Osteoblast (primary cell): Measurements from ENCODE around the gene NUMA1. TPM values are rescaled to one million over a fixed set of nuclear protein-coding genes. Genes with fewer than 3 reads are reported as not detected.

Source experiments
- DNase-seq: peaks from one replicate; pipeline ENCODE4 v3.0.0; 2011; ENCODE audit warnings: low spot score, mixed read lengths; ENCODE audit not compliant: insufficient read length; ENCODE audit errors: missing footprints
- H2AFZ ChIP-seq: 2 replicates; pipeline ENCODE4 v1.6.0; 2011; ENCODE audit warnings: mild to moderate bottlenecking, low read length
- H3K27ac ChIP-seq: 2 replicates; pipeline ENCODE4 v1.5.1; 2011; ENCODE audit warnings: mild to moderate bottlenecking, low read depth, low read length, moderate library complexity
- H3K27me3 ChIP-seq: 2 replicates; pipeline ENCODE4 v1.6.0; 2012; ENCODE audit warnings: mild to moderate bottlenecking, control low read depth, inconsistent platforms, low read length, moderate library complexity; ENCODE audit not compliant: insufficient read depth
- H3K36me3 ChIP-seq: 2 replicates; pipeline ENCODE4 v1.5.1; 2011; ENCODE audit warnings: mild to moderate bottlenecking, low read length, control low read depth, moderate library complexity; ENCODE audit not compliant: insufficient read depth
- H3K4me1 ChIP-seq: 2 replicates; pipeline ENCODE4 v1.5.1; 2011; ENCODE audit warnings: mild to moderate bottlenecking, low read length, control low read depth, moderate library complexity; ENCODE audit not compliant: insufficient read depth
- H3K4me2 ChIP-seq: 2 replicates; pipeline ENCODE4 v1.6.0; 2011; ENCODE audit warnings: mild to moderate bottlenecking, low read length; ENCODE audit not compliant: insufficient read depth
- H3K4me3 ChIP-seq: fragments of 200-600 bp; sonication (generic); 3 replicates; pipeline ENCODE4 v1.5.1; 2012; ENCODE audit warnings: mild to moderate bottlenecking, low read length, inconsistent platforms; ENCODE audit not compliant: insufficient read depth
- H3K79me2 ChIP-seq: 2 replicates; pipeline ENCODE4 v1.6.0; 2012; ENCODE audit warnings: mild to moderate bottlenecking, low read length, control low read depth, inconsistent platforms; ENCODE audit not compliant: insufficient read depth
- H3K9me3 ChIP-seq: 2 replicates; pipeline ENCODE4 v1.5.1; 2011; ENCODE audit warnings: low read depth, low read length, control low read depth
- H4K20me1 ChIP-seq: 2 replicates; pipeline ENCODE4 v1.6.0; 2012; ENCODE audit warnings: mild to moderate bottlenecking, low read length, control low read depth; ENCODE audit not compliant: insufficient read depth
- total RNA-seq: library from RNA; depleted of rRNA; stranded (reverse); fragments of >200 nt; gene quantifications from 2 replicates; pipeline ENCODE4 v1.2.3, GENCODE V29; 2012
- TF ChIP-seq, protein P1 (sequence below): IDR thresholded peaks from 2 replicates; pipeline ENCODE4 v1.5.1; 2011; ENCODE audit warnings: mild to moderate bottlenecking, low read depth, low read length, moderate library complexity; ENCODE audit errors: extremely low read depth

NUMA1 gene
- total RNA-seq, 1 donor: 176 TPM

DNA sequence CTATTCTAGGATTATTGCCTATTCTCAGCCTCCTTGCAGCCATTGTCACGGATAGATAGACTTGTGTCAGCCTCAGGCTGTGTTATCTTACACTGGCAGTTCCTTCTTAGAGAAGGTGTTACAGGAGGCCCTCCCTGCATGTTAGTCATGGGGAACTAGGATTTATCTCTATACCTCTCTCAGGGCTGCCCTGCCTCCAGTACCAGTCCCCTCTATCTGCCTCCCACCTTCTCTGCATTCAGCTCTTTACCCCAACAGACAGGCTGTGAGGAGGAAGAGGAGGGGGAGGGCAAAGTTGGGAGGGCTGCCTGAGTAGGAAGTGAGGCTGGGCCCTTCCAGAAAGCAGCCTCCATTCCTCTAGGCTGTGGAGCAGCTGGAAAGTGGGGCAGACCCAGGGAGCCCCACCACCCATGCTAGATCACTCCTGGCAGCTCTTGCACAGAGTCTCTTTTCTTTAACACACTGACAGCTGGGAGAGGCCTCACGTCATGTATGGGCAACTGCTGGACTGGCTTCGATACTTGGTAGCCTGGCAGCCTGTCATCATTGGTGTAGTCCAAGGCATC lies 84.5 kb downstream of the NUMA1 start:
- H3K36me3 ChIP-seq: peaks cover 4% of the 10 kb centered on the region
- TF ChIP-seq, protein P1, sequence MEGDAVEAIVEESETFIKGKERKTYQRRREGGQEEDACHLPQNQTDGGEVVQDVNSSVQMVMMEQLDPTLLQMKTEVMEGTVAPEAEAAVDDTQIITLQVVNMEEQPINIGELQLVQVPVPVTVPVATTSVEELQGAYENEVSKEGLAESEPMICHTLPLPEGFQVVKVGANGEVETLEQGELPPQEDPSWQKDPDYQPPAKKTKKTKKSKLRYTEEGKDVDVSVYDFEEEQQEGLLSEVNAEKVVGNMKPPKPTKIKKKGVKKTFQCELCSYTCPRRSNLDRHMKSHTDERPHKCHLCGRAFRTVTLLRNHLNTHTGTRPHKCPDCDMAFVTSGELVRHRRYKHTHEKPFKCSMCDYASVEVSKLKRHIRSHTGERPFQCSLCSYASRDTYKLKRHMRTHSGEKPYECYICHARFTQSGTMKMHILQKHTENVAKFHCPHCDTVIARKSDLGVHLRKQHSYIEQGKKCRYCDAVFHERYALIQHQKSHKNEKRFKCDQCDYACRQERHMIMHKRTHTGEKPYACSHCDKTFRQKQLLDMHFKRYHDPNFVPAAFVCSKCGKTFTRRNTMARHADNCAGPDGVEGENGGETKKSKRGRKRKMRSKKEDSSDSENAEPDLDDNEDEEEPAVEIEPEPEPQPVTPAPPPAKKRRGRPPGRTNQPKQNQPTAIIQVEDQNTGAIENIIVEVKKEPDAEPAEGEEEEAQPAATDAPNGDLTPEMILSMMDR: no peak
- no peaks in the 10 kb centered on the region for H3K79me2 ChIP-seq
- no peak overlapping the region for H3K4me2 ChIP-seq
- H3K4me3 ChIP-seq: no peak overlapping the region
- H3K9me3 ChIP-seq: no peaks in the 10 kb centered on the region
- DNase-seq: peak; percentile 66
- H4K20me1 ChIP-seq: peaks cover 12% of the 10 kb centered on the region
- H2AFZ ChIP-seq: no peak overlapping the region
- H3K27me3 ChIP-seq: no peaks in the 10 kb centered on the region
- no peak overlapping the region for H3K27ac ChIP-seq
- peaks cover 10% of the 10 kb centered on the region for H3K4me1 ChIP-seq

DNA sequence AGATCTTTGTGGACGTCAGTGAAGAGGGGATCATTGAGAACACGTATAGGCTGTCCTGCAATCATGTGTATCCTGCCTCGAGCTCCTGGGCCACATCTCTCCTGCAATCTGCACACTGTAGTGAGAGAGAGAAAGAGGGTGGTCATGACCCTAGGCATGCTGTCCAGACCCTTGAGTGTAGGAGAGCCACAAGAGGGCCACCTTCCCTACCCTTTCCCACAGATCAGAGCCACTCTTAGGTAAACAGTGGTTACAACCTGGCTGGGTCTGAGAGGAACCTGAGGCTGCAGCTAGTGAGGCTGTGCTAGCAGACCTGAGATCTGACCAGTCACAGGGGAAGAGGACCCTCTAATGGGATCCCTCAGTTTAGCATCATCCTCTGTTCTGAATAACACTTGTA lies 85.6 kb downstream of the NUMA1 start:
- no peak overlapping the region for H2AFZ ChIP-seq
- H3K9me3 ChIP-seq: no peaks in the 10 kb centered on the region
- TF ChIP-seq, protein P1: no peak
- peaks cover 12% of the 10 kb centered on the region for H4K20me1 ChIP-seq
- H3K79me2 ChIP-seq: no peaks in the 10 kb centered on the region
- peaks cover 6% of the 10 kb centered on the region for H3K4me1 ChIP-seq
- H3K4me2 ChIP-seq: no peak overlapping the region
- no peak overlapping the region for H3K27ac ChIP-seq
- H3K27me3 ChIP-seq: no peaks in the 10 kb centered on the region
- peaks cover 7% of the 10 kb centered on the region for H3K36me3 ChIP-seq
- no peak overlapping the region for H3K4me3 ChIP-seq
- DNase-seq: no peak

DNA sequence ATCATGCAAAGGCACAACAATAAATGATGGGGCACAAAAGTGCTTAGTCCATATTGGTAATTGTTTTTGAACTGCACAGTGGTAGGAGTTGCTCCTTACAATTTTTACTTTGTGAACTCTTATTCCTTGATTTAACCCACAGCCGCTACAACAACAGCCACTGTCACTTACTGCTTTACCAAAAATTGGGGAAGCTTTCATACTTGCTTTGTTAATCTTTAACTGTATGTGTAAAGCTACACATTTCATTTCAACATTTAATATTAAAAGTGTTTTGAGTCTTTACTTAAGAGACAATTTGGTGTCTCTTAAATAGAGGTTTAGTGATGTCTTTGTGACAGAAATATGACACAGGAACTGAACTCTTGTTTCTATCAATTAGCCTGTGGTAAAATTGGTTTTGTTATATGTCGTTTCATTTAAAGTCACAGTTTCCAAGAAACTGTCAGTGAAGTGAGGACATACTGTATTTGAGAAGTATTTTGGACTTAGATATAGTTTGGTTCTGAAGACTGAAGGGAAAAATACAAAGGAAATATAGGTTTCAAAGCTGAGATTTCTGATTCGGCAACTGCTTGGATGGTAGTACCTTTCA lies 88.1 kb downstream of the NUMA1 start:
- Histone ChIP-seq H3K36me3 (peaks cover 7% of the 10 kb centered on the region), H3K4me2 (no peak overlapping the region), H3K4me1 (peaks cover 12% of the 10 kb centered on the region), H3K27me3 (no peaks in the 10 kb centered on the region), H2AFZ (no peak overlapping the region), H3K27ac (no peak overlapping the region), H3K4me3 (no peak overlapping the region), H3K9me3 (no peaks in the 10 kb centered on the region), H3K79me2 (no peaks in the 10 kb centered on the region), H4K20me1 (peaks cover 12% of the 10 kb centered on the region)
- TF ChIP-seq, protein P1: no peak
- no peak for DNase-seq

DNA sequence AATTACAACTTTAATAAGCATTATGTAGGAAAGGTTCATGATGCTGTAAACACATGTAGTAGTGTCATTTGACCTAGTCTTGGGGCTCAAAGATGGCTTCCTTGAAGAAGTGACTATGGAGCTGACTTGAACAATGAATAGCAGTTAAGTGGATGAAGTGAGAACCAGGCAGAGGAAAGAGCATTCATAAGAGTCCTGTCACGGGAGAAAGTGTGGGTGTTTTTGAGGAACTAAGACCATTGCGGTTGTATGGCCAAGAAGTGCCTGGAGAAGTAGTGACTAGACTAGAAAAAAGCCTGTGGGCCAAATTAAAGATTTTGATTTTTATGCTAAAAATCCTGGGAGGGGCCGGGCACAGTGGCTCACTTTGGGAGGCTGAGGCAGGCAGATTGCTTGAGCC lies 88.8 kb downstream of the NUMA1 start:
- no peak overlapping the region for H2AFZ ChIP-seq
- no peak overlapping the region for H3K4me2 ChIP-seq
- H4K20me1 ChIP-seq: peaks cover 14% of the 10 kb centered on the region
- H3K4me3 ChIP-seq: no peak overlapping the region
- H3K27me3 ChIP-seq: no peaks in the 10 kb centered on the region
- DNase-seq: no peak
- peaks cover 7% of the 10 kb centered on the region for H3K36me3 ChIP-seq
- no peak overlapping the region for H3K27ac ChIP-seq
- no peaks in the 10 kb centered on the region for H3K9me3 ChIP-seq
- peaks cover 13% of the 10 kb centered on the region for H3K4me1 ChIP-seq
- H3K79me2 ChIP-seq: no peaks in the 10 kb centered on the region
- TF ChIP-seq, protein P1: no peak
